Cardiac muscle cell (in vitro differentiated cells and primary cell): Measurements from ENCODE around the gene MOAP1. TPM values are rescaled to one million over a fixed set of nuclear protein-coding genes. Genes with fewer than 3 reads are reported as not detected.

Source experiments
- DNase-seq, 2 donors: peaks; one replicate each; pipeline versions ENCODE4 v3.0.0 to v3.0.0-alpha.2; 2010 to 2017; ENCODE audit warnings: low read depth in 1 of 2, low spot score in 1 of 2
- H3K27ac ChIP-seq: fragments of 200-600 bp; sonication (generic); 2 replicates; pipeline ENCODE4 v1.5.1; 2016
- H3K27me3 ChIP-seq: fragments of 200-600 bp; sonication (generic); 2 replicates; pipeline ENCODE4 v1.6.0; 2016; ENCODE audit warnings: control low read depth
- H3K36me3 ChIP-seq: fragments of 200-600 bp; sonication (generic); 2 replicates; pipeline ENCODE4 v1.5.1; 2016; ENCODE audit warnings: control low read depth
- H3K4me1 ChIP-seq: fragments of 200-600 bp; sonication (generic); 2 replicates; pipeline ENCODE4 v1.8.1; 2017; ENCODE audit warnings: low read depth, mild to moderate bottlenecking, mixed run types
- H3K4me3 ChIP-seq: fragments of 200-600 bp; sonication (generic); 2 replicates; pipeline ENCODE4 v1.5.1; 2016; ENCODE audit warnings: mild to moderate bottlenecking
- H3K9me3 ChIP-seq: fragments of 200-600 bp; sonication (generic); 2 replicates; pipeline ENCODE4 v1.5.1; 2017; ENCODE audit warnings: low read depth, mild to moderate bottlenecking, control low read depth
- polyA plus RNA-seq: library from polyadenylated mRNA; unstranded; fragments of >200 nt; fragmentation: Nextera tagmentation; extraction: Ambion mirVana; gene quantifications from 2 replicates; pipeline ENCODE4 v1.2.1, GENCODE V29; 2016
- total RNA-seq: library from RNA; depleted of rRNA; stranded (reverse); fragments of >200 nt; gene quantifications from 2 replicates; pipeline ENCODE4 v1.2.3, GENCODE V29; 2016
- TF ChIP-seq, protein P1 (sequence below): IDR thresholded peaks from 2 replicates; pipeline ENCODE4 v1.5.1; 2012; ENCODE audit warnings: low read depth, mild to moderate bottlenecking, low read length

The MOAP1 gene
- total and polyA plus RNA-seq, 2 experiments from 2014 or later = 85.5 to 93.2 TPM

DNA sequence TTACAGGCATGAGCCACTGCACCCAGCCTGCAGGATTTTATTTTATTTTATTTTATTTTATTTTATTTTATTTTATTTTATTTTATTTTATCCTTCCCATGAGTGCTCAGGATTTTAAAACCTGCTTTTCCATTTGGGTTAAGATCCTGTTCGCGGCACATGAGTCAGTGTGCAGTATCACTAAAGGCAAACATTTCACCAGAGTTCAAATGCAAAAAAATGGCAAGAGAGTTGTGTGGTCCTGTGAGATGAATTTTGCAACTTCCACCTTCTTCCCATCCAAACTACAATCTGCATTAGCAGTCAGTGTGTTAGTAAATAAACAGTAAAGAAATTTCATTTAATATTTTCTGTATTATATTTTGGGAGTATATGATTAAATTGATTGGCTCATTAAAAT lies 29.0 kb downstream of the MOAP1 start:
- TF ChIP-seq, protein P1, sequence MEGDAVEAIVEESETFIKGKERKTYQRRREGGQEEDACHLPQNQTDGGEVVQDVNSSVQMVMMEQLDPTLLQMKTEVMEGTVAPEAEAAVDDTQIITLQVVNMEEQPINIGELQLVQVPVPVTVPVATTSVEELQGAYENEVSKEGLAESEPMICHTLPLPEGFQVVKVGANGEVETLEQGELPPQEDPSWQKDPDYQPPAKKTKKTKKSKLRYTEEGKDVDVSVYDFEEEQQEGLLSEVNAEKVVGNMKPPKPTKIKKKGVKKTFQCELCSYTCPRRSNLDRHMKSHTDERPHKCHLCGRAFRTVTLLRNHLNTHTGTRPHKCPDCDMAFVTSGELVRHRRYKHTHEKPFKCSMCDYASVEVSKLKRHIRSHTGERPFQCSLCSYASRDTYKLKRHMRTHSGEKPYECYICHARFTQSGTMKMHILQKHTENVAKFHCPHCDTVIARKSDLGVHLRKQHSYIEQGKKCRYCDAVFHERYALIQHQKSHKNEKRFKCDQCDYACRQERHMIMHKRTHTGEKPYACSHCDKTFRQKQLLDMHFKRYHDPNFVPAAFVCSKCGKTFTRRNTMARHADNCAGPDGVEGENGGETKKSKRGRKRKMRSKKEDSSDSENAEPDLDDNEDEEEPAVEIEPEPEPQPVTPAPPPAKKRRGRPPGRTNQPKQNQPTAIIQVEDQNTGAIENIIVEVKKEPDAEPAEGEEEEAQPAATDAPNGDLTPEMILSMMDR = no peak
- Histone ChIP-seq H3K4me1 (no peaks in the 10 kb centered on the region), H3K9me3 (no peaks in the 10 kb centered on the region), H3K36me3 (no peaks in the 10 kb centered on the region), H3K4me3 (no peak overlapping the region), H3K27ac (no peak overlapping the region), H3K27me3 (no peaks in the 10 kb centered on the region)
- DNase-seq = peak in 1 of 2 donors; percentile 18

DNA sequence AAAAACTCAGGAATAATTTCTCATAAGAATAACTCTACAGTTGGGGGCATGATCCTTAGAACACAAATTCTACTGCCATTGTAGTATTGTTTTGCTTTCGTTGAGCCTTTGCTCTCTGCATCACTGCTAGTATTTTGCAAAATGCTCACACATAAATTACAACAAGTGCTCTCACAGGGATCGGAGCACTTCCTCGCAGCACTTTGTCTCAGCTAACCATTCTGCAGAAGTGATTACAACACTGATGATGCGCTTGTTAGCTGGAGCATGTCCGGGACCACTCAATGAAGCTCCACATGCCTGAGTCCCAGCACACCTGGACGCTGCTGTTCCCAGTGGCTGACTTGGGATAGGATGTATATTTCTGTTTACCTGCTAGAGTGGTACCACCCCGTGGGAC lies 31.6 kb downstream of the MOAP1 start:
- no peaks in the 10 kb centered on the region for H3K4me1 ChIP-seq
- H3K4me3 ChIP-seq = no peak overlapping the region

DNA sequence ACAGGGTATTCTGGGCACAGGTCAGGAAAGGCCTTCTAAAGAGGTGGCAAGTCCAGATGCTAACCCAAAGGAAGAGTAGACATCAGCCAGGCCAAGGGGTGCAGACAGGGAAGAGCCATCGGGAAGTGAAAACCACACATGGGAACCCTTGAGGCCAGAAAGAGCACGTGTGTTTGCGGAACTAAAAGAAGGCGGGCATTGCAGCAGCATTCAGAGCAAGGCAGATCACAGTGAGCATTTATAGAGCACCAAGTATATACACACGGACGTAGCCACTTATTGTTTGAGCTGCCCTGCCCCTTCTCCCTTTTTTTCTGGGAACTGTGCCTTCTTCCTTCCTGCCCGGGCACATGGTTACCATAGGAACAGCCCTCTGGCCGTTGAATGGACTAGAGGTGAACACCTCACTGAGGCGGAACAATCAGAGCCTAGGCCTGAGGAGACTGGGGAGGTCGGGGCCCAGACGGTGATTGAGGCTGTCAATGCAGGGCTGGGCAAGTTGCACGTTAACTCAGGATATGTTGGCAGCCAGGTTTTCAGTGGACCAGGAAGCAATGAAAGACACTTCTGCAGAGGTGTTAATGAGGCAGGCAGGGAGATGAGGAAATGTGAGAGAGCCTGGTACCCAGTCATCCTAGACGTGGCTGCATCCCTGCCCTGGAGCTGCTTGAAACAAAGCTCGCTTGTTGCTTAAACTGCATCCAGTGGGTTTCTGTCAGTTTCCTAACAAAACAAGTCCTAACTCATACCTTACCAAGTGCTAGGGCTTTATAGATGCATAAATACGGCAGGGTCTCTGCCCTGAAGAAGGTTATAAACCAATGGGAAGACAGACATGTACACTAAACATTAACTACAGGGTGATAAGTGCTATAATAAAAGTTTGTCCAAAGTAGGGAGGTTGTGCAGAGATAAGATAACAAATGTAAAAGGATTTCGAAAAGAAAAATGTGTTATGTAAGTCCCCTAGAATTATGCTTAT lies 34.2 kb downstream of the MOAP1 start:
- peak in 1 of 2 donors; percentile 20 for DNase-seq
- Histone ChIP-seq H3K9me3 (no peaks in the 10 kb centered on the region), H3K4me1 (no peaks in the 10 kb centered on the region), H3K4me3 (no peak overlapping the region), H3K27me3 (no peaks in the 10 kb centered on the region), H3K36me3 (no peaks in the 10 kb centered on the region), H3K27ac (no peak overlapping the region)
- TF ChIP-seq, protein P1 = no peak

More for the DNA sequence above, 31.6 kb downstream of the MOAP1 start:
- Histone ChIP-seq H3K27me3 (no peaks in the 10 kb centered on the region), H3K27ac (no peak overlapping the region), H3K9me3 (no peaks in the 10 kb centered on the region), H3K36me3 (no peaks in the 10 kb centered on the region)
- TF ChIP-seq, protein P1 = no peak
- DNase-seq = no peak

DNA sequence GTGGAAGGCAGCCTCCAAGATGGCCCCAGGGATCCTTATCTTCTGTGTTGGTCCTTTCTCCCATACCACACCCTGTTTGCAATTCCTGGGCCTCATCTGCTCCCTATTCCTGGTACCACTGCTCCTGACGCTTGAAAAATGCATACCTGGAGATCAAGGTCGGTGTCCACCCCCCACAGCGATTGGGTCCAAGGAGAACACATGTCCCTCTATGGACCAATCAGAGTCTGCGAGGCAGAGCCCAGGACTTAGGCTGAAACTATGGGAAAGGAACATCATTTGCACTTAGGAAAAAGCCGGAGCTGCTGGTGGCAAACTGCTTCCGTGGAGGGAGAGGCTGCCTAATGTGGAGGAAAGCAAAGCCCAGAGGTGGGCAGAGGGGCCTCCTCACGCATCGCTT lies 35.7 kb downstream of the MOAP1 start:
- Histone ChIP-seq H3K27ac (no peak overlapping the region), H3K4me3 (no peak overlapping the region), H3K4me1 (no peaks in the 10 kb centered on the region), H3K27me3 (no peaks in the 10 kb centered on the region), H3K36me3 (no peaks in the 10 kb centered on the region), H3K9me3 (no peaks in the 10 kb centered on the region)
- DNase-seq = no peak
- TF ChIP-seq, protein P1 = no peak

DNA sequence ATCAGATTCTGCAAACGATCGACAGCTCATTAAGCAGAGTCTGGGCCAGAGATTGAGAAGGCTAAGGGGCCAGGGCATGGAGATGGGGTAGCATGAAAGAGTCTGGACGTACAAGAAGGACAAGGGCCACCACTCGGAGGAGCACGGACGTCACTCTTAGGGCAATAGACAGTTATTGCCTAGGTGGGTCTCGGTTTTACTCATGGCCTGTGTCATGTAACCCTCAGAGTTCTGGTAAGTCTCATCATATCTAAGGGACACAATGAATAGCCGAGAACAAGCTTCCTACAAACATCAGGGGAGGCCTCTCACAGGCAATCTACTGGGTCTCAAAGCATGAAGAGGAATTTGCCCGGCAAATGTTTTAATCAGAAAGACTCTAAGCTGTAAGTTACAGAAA lies 38.6 kb downstream of the MOAP1 start:
- no peaks in the 10 kb centered on the region for H3K9me3 ChIP-seq
- no peak overlapping the region for H3K4me3 ChIP-seq

More for the DNA sequence above, 38.6 kb downstream of the MOAP1 start:
- H3K27me3 ChIP-seq = no peaks in the 10 kb centered on the region
- no peak for DNase-seq
- no peaks in the 10 kb centered on the region for H3K36me3 ChIP-seq
- TF ChIP-seq, protein P1 = no peak
- H3K27ac ChIP-seq = no peak overlapping the region
- no peaks in the 10 kb centered on the region for H3K4me1 ChIP-seq
